D721Med (cell line): Measurements from ENCODE around the gene USP6.

ENCODE experiments used
- DNase-seq: peaks from one replicate; pipeline ENCODE4 v3.0.0; 2011; ENCODE audit warnings: low spot score; ENCODE audit not compliant: insufficient read length
- FAIRE-seq: peaks from 2 replicates; lab custom pipeline; 2011; peaks lifted over from hg19 to GRCh38; lab: Jason Lieb, UNC
- TF ChIP-seq, protein P1 (sequence below): IDR thresholded peaks from 2 replicates; pipeline ENCODE4 v1.5.1; 2012; ENCODE audit warnings: mild to moderate bottlenecking, control low read depth; ENCODE audit not compliant: insufficient read depth; ENCODE audit errors: missing control alignments

The USP6 gene

DNA sequence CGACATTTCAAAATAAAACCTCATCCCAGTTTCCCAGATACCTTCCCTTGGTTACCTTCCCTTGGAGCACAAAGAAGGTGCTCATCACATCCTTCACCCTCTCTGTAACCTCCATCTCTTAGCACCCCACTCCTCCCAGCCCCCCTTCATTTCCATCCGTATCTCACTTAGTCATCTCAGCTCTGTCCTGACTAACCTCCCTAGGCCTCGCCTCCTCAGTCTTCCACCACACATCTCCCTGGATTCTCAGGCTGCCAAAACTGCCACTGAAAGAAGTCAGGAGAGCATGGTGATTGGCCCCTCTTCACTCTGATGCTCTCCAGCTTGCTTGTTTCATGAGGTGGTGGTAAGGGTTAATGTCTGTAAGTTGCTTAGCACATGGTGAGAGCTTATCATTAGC lies 35.2 kb upstream of the USP6 start:
- DNase-seq (no peak), FAIRE-seq (no peak)
- TF ChIP-seq, protein P1, sequence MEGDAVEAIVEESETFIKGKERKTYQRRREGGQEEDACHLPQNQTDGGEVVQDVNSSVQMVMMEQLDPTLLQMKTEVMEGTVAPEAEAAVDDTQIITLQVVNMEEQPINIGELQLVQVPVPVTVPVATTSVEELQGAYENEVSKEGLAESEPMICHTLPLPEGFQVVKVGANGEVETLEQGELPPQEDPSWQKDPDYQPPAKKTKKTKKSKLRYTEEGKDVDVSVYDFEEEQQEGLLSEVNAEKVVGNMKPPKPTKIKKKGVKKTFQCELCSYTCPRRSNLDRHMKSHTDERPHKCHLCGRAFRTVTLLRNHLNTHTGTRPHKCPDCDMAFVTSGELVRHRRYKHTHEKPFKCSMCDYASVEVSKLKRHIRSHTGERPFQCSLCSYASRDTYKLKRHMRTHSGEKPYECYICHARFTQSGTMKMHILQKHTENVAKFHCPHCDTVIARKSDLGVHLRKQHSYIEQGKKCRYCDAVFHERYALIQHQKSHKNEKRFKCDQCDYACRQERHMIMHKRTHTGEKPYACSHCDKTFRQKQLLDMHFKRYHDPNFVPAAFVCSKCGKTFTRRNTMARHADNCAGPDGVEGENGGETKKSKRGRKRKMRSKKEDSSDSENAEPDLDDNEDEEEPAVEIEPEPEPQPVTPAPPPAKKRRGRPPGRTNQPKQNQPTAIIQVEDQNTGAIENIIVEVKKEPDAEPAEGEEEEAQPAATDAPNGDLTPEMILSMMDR: no peak

DNA sequence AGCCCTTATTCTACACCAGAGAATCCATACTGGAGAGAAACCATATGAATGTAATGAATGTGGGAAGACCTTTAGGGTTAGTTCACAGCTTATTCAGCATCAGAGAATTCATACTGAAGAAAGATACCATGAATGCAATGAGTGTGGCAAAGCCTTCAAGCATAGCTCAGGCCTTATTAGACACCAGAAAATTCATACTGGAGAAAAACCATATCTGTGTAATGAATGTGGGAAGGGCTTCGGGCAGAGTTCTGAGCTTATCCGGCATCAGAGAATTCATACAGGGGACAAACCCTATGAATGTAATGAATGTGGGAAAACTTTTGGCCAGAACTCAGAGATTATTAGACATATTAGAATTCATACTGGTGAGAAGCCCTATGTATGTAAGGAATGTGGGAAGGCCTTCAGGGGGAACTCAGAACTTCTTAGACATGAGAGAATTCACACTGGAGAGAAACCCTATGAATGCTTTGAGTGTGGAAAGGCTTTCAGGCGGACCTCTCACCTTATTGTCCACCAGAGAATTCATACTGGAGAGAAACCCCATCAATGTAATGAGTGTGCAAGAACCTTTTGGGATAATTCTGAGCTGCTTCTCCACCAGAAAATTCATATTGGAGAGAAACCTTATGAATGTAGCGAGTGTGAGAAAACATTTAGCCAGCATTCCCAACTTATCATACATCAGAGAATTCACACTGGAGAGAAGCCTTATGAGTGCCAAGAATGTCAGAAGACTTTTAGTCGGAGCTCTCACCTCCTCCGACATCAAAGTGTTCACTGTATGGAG lies 23.4 kb upstream of the USP6 start:
- TF ChIP-seq, protein P1: no peak
- DNase-seq (no peak), FAIRE-seq (no peak)

DNA sequence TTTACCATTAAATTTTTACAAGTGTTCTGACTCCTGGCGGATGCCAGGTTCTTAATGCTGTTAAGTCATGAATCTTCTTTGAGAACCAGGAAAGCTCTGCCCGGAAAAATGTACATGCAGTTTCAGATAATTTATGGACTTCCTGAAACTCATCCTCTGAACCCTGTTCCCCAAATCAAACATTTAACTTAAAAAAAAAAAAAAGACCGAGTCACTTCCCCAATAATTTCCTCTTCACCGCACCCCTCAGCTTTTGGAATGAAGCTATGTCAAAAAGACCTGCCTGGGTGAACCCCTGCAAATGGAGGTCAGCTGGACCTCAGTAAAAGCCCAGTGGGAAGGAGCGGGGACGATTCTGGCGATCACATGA lies 19.1 kb upstream of the USP6 start:
- TF ChIP-seq, protein P1: no peak
- FAIRE-seq (no peak), DNase-seq (no peak)

DNA sequence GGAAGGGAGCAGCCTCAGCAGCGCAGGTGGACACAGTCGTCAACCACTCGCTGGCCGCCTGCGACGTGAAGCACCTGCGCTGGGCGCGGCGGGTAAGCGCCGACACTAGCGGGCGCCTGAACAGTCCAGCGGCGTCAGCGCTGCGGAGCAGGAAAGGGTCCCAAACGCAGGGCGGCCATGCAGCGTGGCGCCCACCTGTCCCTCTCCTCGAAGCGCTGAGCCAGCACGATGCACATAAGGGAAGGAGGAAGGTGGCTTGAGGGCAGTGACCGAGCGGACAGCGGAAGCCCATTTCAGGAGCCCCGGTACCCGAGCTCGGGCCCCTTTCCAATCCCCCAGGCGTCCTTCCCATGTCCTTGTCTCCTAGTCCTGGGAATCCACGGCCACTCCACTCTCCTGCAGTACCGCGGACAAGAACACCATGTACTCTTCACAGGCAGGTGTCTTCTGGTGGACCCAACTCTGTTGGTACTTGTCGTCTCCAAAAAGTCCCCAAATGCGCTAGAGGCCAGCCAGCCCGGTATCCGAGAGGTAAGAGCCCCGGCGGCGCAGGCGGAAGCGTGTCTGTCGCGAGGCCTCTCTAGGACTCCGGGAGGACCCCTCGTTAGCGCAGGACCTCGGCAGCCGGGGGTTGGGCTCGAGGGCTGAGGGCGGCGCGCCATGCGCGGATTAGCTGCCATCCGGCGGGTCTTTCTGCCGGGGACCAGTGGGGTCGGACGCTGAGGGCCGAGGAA lies 18.6 kb upstream of the USP6 start:
- FAIRE-seq: no peak
- TF ChIP-seq, protein P1: no peak
- peak; percentile 64 for DNase-seq

DNA sequence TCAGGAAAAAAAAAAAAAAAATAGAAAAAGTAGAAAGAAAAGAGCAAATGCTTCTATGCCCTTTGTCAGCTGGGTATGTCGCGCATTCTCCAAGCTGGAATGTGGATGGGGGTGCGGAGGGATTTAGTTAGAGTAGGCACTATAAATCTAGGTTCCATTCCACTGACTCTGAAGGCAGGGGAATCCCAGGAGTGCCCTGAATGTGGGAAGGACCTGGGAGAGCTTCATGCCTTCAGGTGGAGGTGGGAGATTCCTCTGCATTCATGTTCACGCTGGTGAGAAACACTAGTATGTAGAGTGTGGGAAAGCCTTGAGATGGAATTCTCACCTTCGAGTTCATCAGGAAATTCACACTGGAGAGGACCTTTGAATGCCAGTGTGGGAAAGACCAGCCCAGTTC lies 16.6 kb upstream of the USP6 start:
- TF ChIP-seq, protein P1: no peak
- no peak for FAIRE-seq
- no peak for DNase-seq

DNA sequence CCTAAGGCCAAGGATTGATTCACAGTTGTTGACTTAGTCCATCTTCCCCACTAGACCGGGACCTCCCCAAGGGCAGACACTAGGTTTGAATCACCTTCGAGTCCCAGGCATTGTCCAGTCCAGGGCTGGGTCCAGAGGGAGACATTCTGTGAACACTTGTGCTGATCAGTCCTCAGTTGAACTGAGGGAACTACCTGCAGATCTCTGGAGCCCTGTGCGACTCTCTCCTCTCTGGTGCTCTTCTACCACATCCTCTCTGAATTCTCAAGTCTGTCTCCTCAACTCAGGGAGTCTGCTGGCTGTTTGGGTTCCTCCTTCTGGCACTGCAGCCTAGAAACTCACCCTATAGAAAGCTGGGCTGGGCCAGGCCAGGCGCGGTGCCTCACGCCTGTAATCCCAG lies 15.0 kb upstream of the USP6 start:
- DNase-seq (no peak), FAIRE-seq (no peak)
- TF ChIP-seq, protein P1: no peak

DNA sequence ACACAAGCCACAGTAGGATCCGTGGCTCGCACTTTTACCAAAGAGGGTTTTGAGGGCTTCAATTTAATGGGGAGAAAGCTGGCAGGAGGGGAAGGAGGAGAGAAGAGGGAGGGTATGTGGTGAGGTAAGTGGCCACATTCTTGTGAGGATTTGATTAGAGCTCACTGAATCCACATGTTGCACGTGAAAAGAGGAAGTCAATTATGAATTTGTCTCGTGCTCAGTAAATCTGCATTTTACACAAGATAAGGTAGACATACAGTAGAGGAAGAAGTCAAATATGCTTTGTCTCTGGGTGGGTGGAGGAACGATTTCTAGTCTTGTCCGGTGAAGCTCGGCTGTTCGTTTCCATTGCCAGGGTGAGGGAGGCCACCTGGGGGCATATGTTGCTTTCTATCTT lies 5.0 kb upstream of the USP6 start:
- TF ChIP-seq, protein P1: no peak
- no peak for FAIRE-seq

More for the DNA sequence above, 5.0 kb upstream of the USP6 start:
- DNase-seq: no peak
